Measurements from ENCODE around the gene MSTN.

MSTN gene

GRCh38 chr2:190103144-190103543 is 40.6 kb upstream of the MSTN start:
- TF ChIP-seq CTCF (IDR thresholded peaks at IDR 0.05; ENCODE audit: low read depth, low read length, missing control alignments): no peak
- no peak overlapping the region for H3K4me3 ChIP-seq (replicated peaks; ENCODE audit: low read depth, low read length)

GRCh38 chr2:190099890-190100697 is 37.6 kb upstream of the MSTN start:
- H3K4me3 ChIP-seq (replicated peaks; ENCODE audit: low read depth, low read length): no peak overlapping the region
- TF ChIP-seq CTCF (IDR thresholded peaks at IDR 0.05; ENCODE audit: low read depth, low read length, missing control alignments): no peak

More at GRCh38 chr2:190103144-190103543, 40.6 kb upstream of the MSTN start:
- no peak for DNase-seq (ENCODE audit: extremely low read depth, low read depth)

GRCh38 chr2:190098851-190099250 is 36.3 kb upstream of the MSTN start:
- no peak for DNase-seq (ENCODE audit: extremely low read depth, low read depth)
- TF ChIP-seq CTCF (IDR thresholded peaks at IDR 0.05; ENCODE audit: low read depth, low read length, missing control alignments): no peak
- no peak overlapping the region for H3K4me3 ChIP-seq (replicated peaks; ENCODE audit: low read depth, low read length)

More at GRCh38 chr2:190099890-190100697, 37.6 kb upstream of the MSTN start:
- no peak for DNase-seq (ENCODE audit: extremely low read depth, low read depth)

- no peak for DNase-seq (ENCODE audit: extremely low read depth, low read depth)
- H3K4me3 ChIP-seq (replicated peaks; ENCODE audit: low read depth, low read length): no peak overlapping the region
- no peak for TF ChIP-seq CTCF (IDR thresholded peaks at IDR 0.05; ENCODE audit: low read depth, low read length, missing control alignments)
These were observed 34.6 kb upstream of the MSTN start for GRCh38 chr2:190097115-190097514.

GRCh38 chr2:190094316-190094871 is 31.9 kb upstream of the MSTN start:
- DNase-seq (ENCODE audit: extremely low read depth, low read depth): no peak

GRCh38 chr2:190093793-190094192 is 31.3 kb upstream of the MSTN start:
- no peak for TF ChIP-seq CTCF (IDR thresholded peaks at IDR 0.05; ENCODE audit: low read depth, low read length, missing control alignments)
- DNase-seq (ENCODE audit: extremely low read depth, low read depth): no peak
- H3K4me3 ChIP-seq (replicated peaks; ENCODE audit: low read depth, low read length): no peak overlapping the region

More at GRCh38 chr2:190094316-190094871, 31.9 kb upstream of the MSTN start:
- TF ChIP-seq CTCF (IDR thresholded peaks at IDR 0.05; ENCODE audit: low read depth, low read length, missing control alignments): no peak
- H3K4me3 ChIP-seq (replicated peaks; ENCODE audit: low read depth, low read length): no peak overlapping the region

Measured in HFF-Myc (cell line).